Gastrocnemius medialis (tissue), 4 donors: Measurements from ENCODE around the gene LYRM7. TPM values are rescaled to one million over a fixed set of nuclear protein-coding genes. Genes with fewer than 3 reads are reported as not detected.

Experiments
- ATAC-seq, 2 donors: fragments of 150-250 bp; one replicate each; pipeline ENCODE4 v1.9.1; 2016
- DNase-seq, 2 donors: peaks; one replicate each; pipeline ENCODE4 v3.0.0-alpha.2; 2019
- H3K27ac ChIP-seq, 4 donors: fragments of 200-600 bp; sonication (generic); 1 replicate in 1 of 4; 2 replicates in 3 of 4; pipeline ENCODE4 v1.5.1; 2016 to 2018; ENCODE audit warnings: mild to moderate bottlenecking in 2 of 4, moderate library complexity in 1 of 4
- H3K27me3 ChIP-seq, 3 donors: fragments of 200-600 bp; sonication (generic) in 2 of 3; 1 replicate in 1 of 3; 2 replicates in 2 of 3; pipeline versions ENCODE4 v1.5.1 to v1.6.0; 2016 to 2019; ENCODE audit warnings: mild to moderate bottlenecking in 1 of 3, moderate library complexity in 1 of 3
- H3K36me3 ChIP-seq, 2 donors: fragments of 200-600 bp; sonication (generic) in 1 of 2; one replicate each; pipeline ENCODE4 v1.5.1; 2017 to 2018
- H3K4me1 ChIP-seq, 2 donors: fragments of 200-600 bp; sonication (generic) in 1 of 2; one replicate each; pipeline ENCODE4 v1.5.1; 2016 to 2017; ENCODE audit warnings: mild to moderate bottlenecking in 2 of 2
- H3K4me3 ChIP-seq, 4 donors: fragments of 200-600 bp; sonication (generic) in 3 of 4; 1 replicate in 1 of 4; 2 replicates in 3 of 4; pipeline ENCODE4 v1.5.1; 2016 to 2019; ENCODE audit warnings: mild to moderate bottlenecking in 2 of 4
- H3K9me3 ChIP-seq, 3 donors: fragments of 200-600 bp; sonication (generic) in 2 of 3; 1 replicate in 1 of 3; 2 replicates in 2 of 3; pipeline ENCODE4 v1.5.1; 2016 to 2019
- CTCF ChIP-seq, 5 experiments: fragments of 450-650 bp in 3 of 5; fragments of 200-600 bp in 2 of 5; sonication (generic) in 2 of 5; IDR thresholded peaks in 4 of 5; conservative IDR thresholded peaks in 1 of 5; 1 replicate in 4 of 5; 2 replicates in 1 of 5; pipeline ENCODE4 v1.5.1; 2016 to 2019; ENCODE audit warnings: antibody characterized with exemption in 5 of 5, mild to moderate bottlenecking in 3 of 5, moderate library complexity in 3 of 5
- POLR2A ChIP-seq, 2 donors: fragments of 450-650 bp; IDR thresholded peaks; one replicate each; pipeline ENCODE4 v1.6.1; 2017; ENCODE audit warnings: antibody characterized with exemption in 2 of 2, mild to moderate bottlenecking in 2 of 2, moderate library complexity in 2 of 2
- in situ Hi-C, 4 donors: fragments of 200-750 bp; cut with MboI; loops; one replicate each; pipeline versions ENCODE4 v1.15.0 to v1.8.0; 2017; ENCODE audit warnings: low sequenced_read_pairs in 4 of 4
- intact Hi-C: fragments of 100-400 bp; cut with DNase I; formaldehyde crosslinking; loops from one replicate; pipeline ENCODE4 v1.15.1; 2023; ENCODE audit warnings: low total_unique reads
- total RNA-seq, 4 donors: library from RNA; depleted of rRNA; stranded (reverse); fragments of >200 nt; gene quantifications; one replicate each; pipeline versions ENCODE4 v1.1.0 to v1.2.3, GENCODE V29; 2016

Gene LYRM7
- total RNA-seq, 4 donors from 2014 or later: 9.8 to 38.8 (median 14.7) TPM

GRCh38 chr5:131196331-131196730 lies 25.6 kb downstream of the LYRM7 start:
- Histone ChIP-seq H3K4me3 (no peak overlapping the region), H3K27ac (no peak overlapping the region), H3K9me3 (no peaks in the 10 kb centered on the region), H3K36me3 (no peaks in the 10 kb centered on the region), H3K4me1 (no peaks in the 10 kb centered on the region), H3K27me3 (no peaks in the 10 kb centered on the region)
- ATAC-seq (no peak), DNase-seq (no peak)
- no peak for TF ChIP-seq CTCF (IDR thresholded peaks at IDR 0.05 in 4 of 5, conservative IDR thresholded peaks at IDR 0.05 in 1 of 5)
- no peak for TF ChIP-seq POLR2A (IDR thresholded peaks at IDR 0.05)
- intact Hi-C loops (no loop called here), in situ Hi-C loops (no loop called here)

GRCh38 chr5:131198625-131199024 lies 27.9 kb downstream of the LYRM7 start:
- Histone ChIP-seq H3K27me3 (no peaks in the 10 kb centered on the region), H3K4me3 (no peak overlapping the region), H3K4me1 (no peaks in the 10 kb centered on the region), H3K36me3 (no peaks in the 10 kb centered on the region), H3K27ac (no peak overlapping the region), H3K9me3 (no peaks in the 10 kb centered on the region)
- no peak for TF ChIP-seq POLR2A (IDR thresholded peaks at IDR 0.05)
- no peak for TF ChIP-seq CTCF (IDR thresholded peaks at IDR 0.05 in 4 of 5, conservative IDR thresholded peaks at IDR 0.05 in 1 of 5)
- DNase-seq (no peak), ATAC-seq (no peak)
- in situ Hi-C loops (no loop called here), intact Hi-C loops (no loop called here)

- Histone ChIP-seq H3K4me3 (no peak overlapping the region), H3K4me1 (no peaks in the 10 kb centered on the region), H3K27ac (no peak overlapping the region), H3K27me3 (no peaks in the 10 kb centered on the region), H3K36me3 (no peaks in the 10 kb centered on the region), H3K9me3 (no peaks in the 10 kb centered on the region)
- DNase-seq (no peak), ATAC-seq (no peak)
- in situ Hi-C loops (no loop called here), intact Hi-C loops (no loop called here)
- no peak for TF ChIP-seq POLR2A (IDR thresholded peaks at IDR 0.05)
- no peak for TF ChIP-seq CTCF (IDR thresholded peaks at IDR 0.05 in 4 of 5, conservative IDR thresholded peaks at IDR 0.05 in 1 of 5)
Observed at GRCh38 chr5:131200560-131200959, 29.8 kb downstream of the LYRM7 start.

DNA sequence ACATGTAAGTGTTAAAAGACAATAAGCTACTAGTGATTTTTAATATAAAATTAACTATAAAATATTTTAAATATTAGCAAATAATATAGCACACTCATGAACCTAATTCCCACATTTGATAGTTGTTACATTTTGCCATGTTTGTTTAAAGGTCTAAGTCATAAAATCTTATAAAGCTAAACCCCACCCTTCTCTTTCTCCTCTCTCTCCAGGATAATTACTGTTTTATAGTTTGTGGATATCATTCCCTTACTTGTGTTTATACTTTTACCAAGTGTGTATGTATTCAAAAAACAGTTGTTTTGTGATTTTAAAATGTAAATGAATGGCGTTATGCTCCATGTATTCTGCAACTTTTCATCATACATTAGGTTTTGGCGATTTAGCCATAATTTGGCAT lies 34.2 kb downstream of the LYRM7 start:
- no peaks in the 10 kb centered on the region for H3K9me3 ChIP-seq
- no peak for ATAC-seq
- H3K27ac ChIP-seq: no peak overlapping the region
- TF ChIP-seq POLR2A (IDR thresholded peaks at IDR 0.05) (no peak), CTCF (IDR thresholded peaks at IDR 0.05 in 4 of 5, conservative IDR thresholded peaks at IDR 0.05 in 1 of 5) (no peak)
- in situ Hi-C loops (no loop called here), intact Hi-C loops (no loop called here)
- H3K4me1 ChIP-seq: no peaks in the 10 kb centered on the region
- H3K36me3 ChIP-seq: no peaks in the 10 kb centered on the region
- H3K4me3 ChIP-seq: no peak overlapping the region
- no peak for DNase-seq
- no peaks in the 10 kb centered on the region for H3K27me3 ChIP-seq

DNA sequence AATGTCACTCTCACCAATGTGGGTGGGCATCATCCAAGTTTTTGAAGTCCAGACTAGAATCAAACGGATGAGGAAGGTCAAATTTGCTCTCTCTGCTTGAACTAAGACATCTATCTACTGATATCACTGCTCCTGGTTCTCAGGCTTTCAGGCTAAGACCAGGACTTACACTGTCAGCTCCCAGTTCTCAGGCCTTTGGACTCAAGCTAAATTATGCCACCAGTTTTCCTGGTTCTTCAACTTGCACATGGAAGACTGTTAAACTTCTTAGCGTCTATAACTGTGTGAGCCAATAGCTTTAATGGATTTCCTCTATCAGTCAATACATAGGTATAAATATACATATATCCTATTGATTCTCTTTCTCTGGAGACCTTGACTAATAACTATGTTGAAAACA lies 35.3 kb downstream of the LYRM7 start:
- in situ Hi-C loops: no loop called here
- H3K27ac ChIP-seq: no peak overlapping the region
- TF ChIP-seq CTCF (IDR thresholded peaks at IDR 0.05 in 4 of 5, conservative IDR thresholded peaks at IDR 0.05 in 1 of 5): no peak
- no peak for TF ChIP-seq POLR2A (IDR thresholded peaks at IDR 0.05)
- no peaks in the 10 kb centered on the region for H3K36me3 ChIP-seq
- H3K9me3 ChIP-seq: no peaks in the 10 kb centered on the region
- no peak for DNase-seq
- no peak overlapping the region for H3K4me3 ChIP-seq
- intact Hi-C loops: no loop called here
- H3K27me3 ChIP-seq: no peaks in the 10 kb centered on the region
- ATAC-seq: no peak
- no peaks in the 10 kb centered on the region for H3K4me1 ChIP-seq
